PC-3 (cell line): ENCODE data around the gene PRIM2. TPM values are rescaled to one million over a fixed set of nuclear protein-coding genes. Genes with fewer than 3 reads are reported as not detected.

Experiments
- ATAC-seq: fragments of 200-7000 bp; cut with Tn5 transposase; 2 replicates; pipeline ENCODE4 v1.9.1; 2020; ENCODE audit warnings: mild to moderate bottlenecking, moderate library complexity
- BruUV-seq: library from RNA; stranded (reverse); fragments of 400-500 nt; replicated peaks from 2 replicates; lab custom pipeline; 2021; lab: Mats Ljungman, UMichigan
- CTCF ChIA-PET: fragments of 300-600 bp; sonication (Branson Sonifier 250); formaldehyde crosslinking; loops from one replicate; lab custom pipeline; 2022; ENCODE audit warnings: antibody characterized with exemption; lab: Charles Lee
- POLR2A ChIA-PET: fragments of 300-600 bp; sonication (Branson Sonifier 250); formaldehyde crosslinking; loops from one replicate; lab custom pipeline; 2022; ENCODE audit warnings: antibody characterized with exemption; ENCODE audit not compliant: unreplicated experiment; lab: Charles Lee
- DNase-seq: peaks from one replicate; pipeline ENCODE4 v3.0.0-alpha.2; 2015
- H2AFZ ChIP-seq: fragments of 300-600 bp; sonication (generic); 2 replicates; pipeline ENCODE4 v1.6.0; 2016; ENCODE audit warnings: antibody characterized with exemption, low read length
- H3F3A ChIP-seq: fragments of 300-600 bp; sonication (generic); one replicate; pipeline ENCODE4 v1.6.0; 2017; ENCODE audit warnings: antibody characterized with exemption, low read length, control low read depth, mild to moderate bottlenecking; ENCODE audit not compliant: unreplicated experiment
- H3K27ac ChIP-seq: fragments of 300-600 bp; sonication (generic); 2 replicates; pipeline ENCODE4 v1.5.1; 2016; ENCODE audit warnings: mild to moderate bottlenecking, low read length
- H3K27me3 ChIP-seq: fragments of 300-600 bp; sonication (generic); 2 replicates; pipeline ENCODE4 v1.6.1; 2016; ENCODE audit warnings: low read length, mixed read lengths
- H3K36me3 ChIP-seq: fragments of 300-600 bp; sonication (generic); 2 replicates; pipeline ENCODE4 v1.6.1; 2016; ENCODE audit warnings: low read depth, mixed run types, low read length, mixed read lengths
- H3K4me1 ChIP-seq: fragments of 300-600 bp; sonication (generic); 2 replicates; pipeline ENCODE4 v1.5.1; 2016; ENCODE audit warnings: low read length; ENCODE audit not compliant: insufficient read depth
- H3K4me2 ChIP-seq: fragments of 300-600 bp; sonication (generic); 2 replicates; pipeline ENCODE4 v1.6.0; 2016; ENCODE audit warnings: low read length
- H3K4me3 ChIP-seq: fragments of 300-600 bp; sonication (generic); 2 replicates; pipeline ENCODE4 v1.5.1; 2016; ENCODE audit warnings: mild to moderate bottlenecking, low read length, mixed read lengths
- H3K79me2 ChIP-seq: fragments of 300-600 bp; sonication (generic); 2 replicates; pipeline ENCODE4 v1.6.1; 2017; ENCODE audit warnings: low read length, mixed read lengths
- H3K9ac ChIP-seq: fragments of 300-600 bp; sonication (generic); 2 replicates; pipeline ENCODE4 v1.6.0; 2016; ENCODE audit warnings: mild to moderate bottlenecking, low read length
- H3K9me2 ChIP-seq: fragments of 300-600 bp; sonication (generic); replicated peaks from 2 replicates; pipeline ENCODE4 v1.6.1; 2016; ENCODE audit warnings: mixed run types, low read length, mixed read lengths
- H3K9me3 ChIP-seq: fragments of 300-600 bp; sonication (generic); 2 replicates; pipeline ENCODE4 v1.6.1; 2016; ENCODE audit warnings: low read length, mixed read lengths
- H4K20me1 ChIP-seq: fragments of 300-600 bp; sonication (generic); 2 replicates; pipeline ENCODE4 v1.6.1; 2016; ENCODE audit warnings: low read length, mixed read lengths
- EZH2 ChIP-seq: fragments of 300-600 bp; sonication (generic); IDR thresholded peaks from one replicate; pipeline ENCODE4 v1.6.1; 2017; ENCODE audit warnings: antibody characterized with exemption, mild to moderate bottlenecking, low read length; ENCODE audit not compliant: unreplicated experiment
- EZH2phosphoT487 ChIP-seq: fragments of 300-600 bp; sonication (generic); IDR thresholded peaks from 2 replicates; pipeline ENCODE4 v1.6.1; 2018; ENCODE audit warnings: mild to moderate bottlenecking, antibody characterized with exemption, low read length, borderline replicate concordance
- intact Hi-C: fragments of 100-400 bp; cut with micrococcal nuclease; formaldehyde crosslinking; loops from 2 replicates; pipeline ENCODE4 v1.9.0; 2023
- total RNA-seq: library from RNA; depleted of rRNA; stranded (reverse); fragments of >200 nt; gene quantifications from 2 replicates; pipeline ENCODE4 v1.2.3, GENCODE V29; 2014
- TF ChIP-seq, protein P1 (sequence below): fragments of 300-600 bp; sonication (generic); conservative IDR thresholded peaks from 2 replicates; pipeline ENCODE4 v1.5.1; 2017; ENCODE audit warnings: antibody characterized with exemption, low read depth, mild to moderate bottlenecking, low read length

Gene PRIM2
- total RNA-seq, 1 experiment from 2014 or later, result 48.4 TPM

DNA sequence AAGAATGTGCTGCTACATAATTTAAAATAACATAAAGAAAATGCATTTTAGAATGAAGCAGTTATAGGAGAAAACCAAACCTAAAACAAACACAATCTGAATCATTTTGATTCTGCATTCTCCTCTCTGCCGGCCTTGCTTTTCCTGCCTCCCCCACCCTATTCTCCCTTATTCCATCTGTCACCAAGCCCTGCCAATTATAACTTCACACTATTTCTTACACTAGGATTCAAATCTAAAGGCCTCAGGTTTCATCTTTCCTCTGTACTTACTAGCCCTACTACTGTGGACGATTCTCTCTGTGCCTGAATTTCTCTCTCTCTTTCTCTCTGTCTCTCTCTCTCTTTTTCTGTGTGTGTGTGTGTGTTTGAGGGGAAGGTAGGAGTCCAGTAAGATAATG, 18.7 kb upstream of the PRIM2 start:
- H3F3A ChIP-seq, result no peaks in the 10 kb centered on the region
- H2AFZ ChIP-seq, result 0 out of 2 replicates have a peak overlapping the region, but pooled peaks have one; percentile 23
- TF ChIP-seq EZH2 (no peak), EZH2phosphoT487 (no peak)
- TF ChIP-seq, protein P1, sequence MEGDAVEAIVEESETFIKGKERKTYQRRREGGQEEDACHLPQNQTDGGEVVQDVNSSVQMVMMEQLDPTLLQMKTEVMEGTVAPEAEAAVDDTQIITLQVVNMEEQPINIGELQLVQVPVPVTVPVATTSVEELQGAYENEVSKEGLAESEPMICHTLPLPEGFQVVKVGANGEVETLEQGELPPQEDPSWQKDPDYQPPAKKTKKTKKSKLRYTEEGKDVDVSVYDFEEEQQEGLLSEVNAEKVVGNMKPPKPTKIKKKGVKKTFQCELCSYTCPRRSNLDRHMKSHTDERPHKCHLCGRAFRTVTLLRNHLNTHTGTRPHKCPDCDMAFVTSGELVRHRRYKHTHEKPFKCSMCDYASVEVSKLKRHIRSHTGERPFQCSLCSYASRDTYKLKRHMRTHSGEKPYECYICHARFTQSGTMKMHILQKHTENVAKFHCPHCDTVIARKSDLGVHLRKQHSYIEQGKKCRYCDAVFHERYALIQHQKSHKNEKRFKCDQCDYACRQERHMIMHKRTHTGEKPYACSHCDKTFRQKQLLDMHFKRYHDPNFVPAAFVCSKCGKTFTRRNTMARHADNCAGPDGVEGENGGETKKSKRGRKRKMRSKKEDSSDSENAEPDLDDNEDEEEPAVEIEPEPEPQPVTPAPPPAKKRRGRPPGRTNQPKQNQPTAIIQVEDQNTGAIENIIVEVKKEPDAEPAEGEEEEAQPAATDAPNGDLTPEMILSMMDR, result no peak
- no peak for DNase-seq
- no peaks in the 10 kb centered on the region for H3K9me3 ChIP-seq
- CTCF ChIA-PET, result no interaction called here
- no peaks in the 10 kb centered on the region for H3K9me2 ChIP-seq
- no peak overlapping the region for H3K9ac ChIP-seq
- no peaks in the 10 kb centered on the region for H3K79me2 ChIP-seq
- H4K20me1 ChIP-seq, result no peaks in the 10 kb centered on the region
- no peaks in the 10 kb centered on the region for H3K27me3 ChIP-seq
- BruUV-seq, result no TSS peak
- no peaks in the 10 kb centered on the region for H3K36me3 ChIP-seq
- H3K4me3 ChIP-seq, result no peak overlapping the region
- POLR2A ChIA-PET, result no interaction called here
- ATAC-seq, result no peak
- H3K4me2 ChIP-seq, result no peak overlapping the region
- no peak overlapping the region for H3K27ac ChIP-seq
- intact Hi-C loops, result no loop called here
- H3K4me1 ChIP-seq, result no peaks in the 10 kb centered on the region

DNA sequence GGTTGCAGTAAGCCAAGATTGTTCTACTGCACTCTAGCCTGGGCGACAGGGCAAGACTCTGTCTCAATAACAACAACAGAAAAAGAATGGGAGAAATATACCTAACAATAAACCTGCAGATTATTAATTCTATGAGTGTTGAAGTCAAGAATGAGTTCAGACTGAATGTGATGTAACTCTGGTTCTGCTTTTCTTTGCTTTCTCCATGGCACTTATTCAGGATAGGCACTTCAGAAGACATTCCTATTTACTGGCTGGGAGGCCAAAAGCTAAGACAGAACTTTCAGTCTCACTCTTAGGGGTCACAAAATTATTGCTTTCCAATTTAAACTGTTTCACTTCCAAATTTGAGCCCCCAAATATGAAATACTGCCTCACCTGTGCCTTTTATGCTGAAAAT, 15.7 kb upstream of the PRIM2 start:
- ChIA-PET CTCF (no interaction called here), POLR2A (no interaction called here)
- Histone ChIP-seq H4K20me1 (no peaks in the 10 kb centered on the region), H3K4me1 (no peaks in the 10 kb centered on the region; the same call in 1 of the 2 replicates), H3K9ac (no peak overlapping the region), H3K4me3 (no peak overlapping the region), H3F3A (no peaks in the 10 kb centered on the region), H2AFZ (no peak overlapping the region), H3K9me3 (no peaks in the 10 kb centered on the region), H3K79me2 (no peaks in the 10 kb centered on the region), H3K9me2 (no peaks in the 10 kb centered on the region), H3K4me2 (no peak overlapping the region), H3K36me3 (no peaks in the 10 kb centered on the region), H3K27me3 (no peaks in the 10 kb centered on the region), H3K27ac (no peak overlapping the region)
- DNase-seq (no peak), ATAC-seq (no peak)
- BruUV-seq, result no TSS peak
- TF ChIP-seq EZH2 (no peak), EZH2phosphoT487 (no peak)
- TF ChIP-seq, protein P1, result no peak
- intact Hi-C loops, result no loop called here

DNA sequence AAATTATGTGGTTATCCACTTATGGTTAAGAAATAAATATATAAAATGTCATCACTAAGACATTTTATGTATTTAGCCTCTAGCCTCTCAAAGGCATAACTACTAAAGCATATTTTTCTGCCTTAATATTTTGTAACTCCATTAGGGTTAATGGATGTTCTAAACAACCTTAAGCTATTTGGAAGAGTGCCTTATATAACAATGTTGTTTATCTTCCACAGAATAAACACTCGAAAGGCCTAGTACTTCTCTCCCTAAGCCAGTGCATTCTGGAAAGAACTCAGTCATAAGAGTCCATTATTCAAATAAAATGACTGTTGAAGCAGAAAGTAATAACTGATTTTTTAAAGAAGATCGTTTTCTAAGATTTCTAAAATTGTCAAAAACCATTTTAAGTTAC, 15.0 kb upstream of the PRIM2 start:
- H3K27ac ChIP-seq, result no peak overlapping the region
- ATAC-seq, result no peak
- no peaks in the 10 kb centered on the region for H3K27me3 ChIP-seq
- H3K9me2 ChIP-seq, result no peaks in the 10 kb centered on the region
- H3K79me2 ChIP-seq, result no peaks in the 10 kb centered on the region
- no peaks in the 10 kb centered on the region for H3K9me3 ChIP-seq
- H3K4me3 ChIP-seq, result no peak overlapping the region
- intact Hi-C loops, result no loop called here
- BruUV-seq, result no TSS peak
- no peaks in the 10 kb centered on the region for H4K20me1 ChIP-seq
- ChIA-PET POLR2A (no interaction called here), CTCF (no interaction called here)
- no peak overlapping the region for H2AFZ ChIP-seq
- H3K4me1 ChIP-seq, result no peaks in the 10 kb centered on the region; the same call in 1 of the 2 replicates
- no peak for DNase-seq
- no peak overlapping the region for H3K4me2 ChIP-seq
- H3K36me3 ChIP-seq, result no peaks in the 10 kb centered on the region
- no peak overlapping the region for H3K9ac ChIP-seq
- TF ChIP-seq EZH2phosphoT487 (no peak), EZH2 (no peak)
- TF ChIP-seq, protein P1, result no peak
- no peaks in the 10 kb centered on the region for H3F3A ChIP-seq
